COLO668 (cell line): ENCODE data around the gene SYNDIG1.

Experiments
- DNase-seq: peaks from one replicate; lab custom pipeline; 2025; ENCODE audit not compliant: unreplicated experiment; lab: John Stamatoyannopoulos, UW

The SYNDIG1 gene

DNA sequence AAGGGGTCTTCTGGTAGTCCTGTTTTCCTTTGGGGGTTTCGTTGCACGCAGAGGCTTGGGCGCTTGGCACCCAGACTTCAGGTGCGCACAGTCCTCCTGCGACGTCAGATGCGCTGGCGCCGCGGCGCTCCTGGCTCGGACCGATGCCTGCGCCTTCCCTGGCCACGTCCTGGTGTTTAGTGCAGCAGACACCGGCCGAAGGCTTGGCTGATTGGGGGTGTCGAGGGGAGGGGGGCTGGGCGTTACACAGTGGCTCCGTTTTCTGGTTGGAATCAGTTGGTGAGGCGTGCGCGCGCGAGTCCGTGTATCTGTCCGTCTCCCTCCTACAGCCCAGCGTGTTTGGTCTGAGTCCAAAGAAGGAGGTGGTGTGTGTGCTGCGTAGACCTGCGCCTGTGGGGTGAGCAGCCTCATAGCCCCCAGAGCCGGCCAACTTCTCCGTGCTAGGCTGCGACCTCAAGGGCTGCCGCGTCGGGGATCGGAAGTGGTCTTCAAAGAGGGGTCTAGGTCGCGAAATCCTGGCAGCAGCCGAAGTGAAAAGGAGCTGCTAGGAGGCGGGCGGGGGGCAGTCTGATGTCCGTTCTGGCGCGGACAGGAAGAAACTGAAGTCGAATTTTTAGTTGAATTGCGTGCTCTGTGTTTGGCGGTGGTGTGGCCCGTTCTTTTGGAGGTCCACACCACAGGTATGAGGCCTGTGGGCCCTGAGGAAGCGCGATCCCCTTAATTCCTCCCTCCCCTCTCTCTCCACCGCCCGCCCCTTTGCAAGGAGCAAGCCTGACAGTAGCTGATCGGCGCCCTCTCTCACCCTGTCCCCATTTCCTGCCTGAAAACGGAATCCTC is 1.5 kb downstream of the SYNDIG1 start:
- no peak for DNase-seq

DNA sequence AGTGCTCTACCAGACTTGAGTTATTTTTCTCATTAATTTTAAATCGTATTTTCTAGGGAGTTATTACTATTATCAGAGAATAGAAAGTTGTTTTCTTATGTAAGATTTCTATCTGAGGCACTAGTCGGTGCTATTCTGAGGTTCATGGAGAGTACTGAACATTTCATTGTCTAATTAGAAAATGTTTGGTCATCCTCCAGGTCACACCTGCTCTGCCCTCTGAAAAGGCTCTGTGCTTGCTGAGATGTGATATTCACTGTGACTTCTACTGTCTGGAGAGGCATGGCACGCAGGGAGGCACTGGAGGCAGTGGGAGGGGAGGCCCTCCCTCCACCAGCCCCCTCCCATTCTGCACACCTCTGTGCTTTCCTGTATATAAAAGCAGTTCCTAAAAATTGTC is 3.0 kb downstream of the SYNDIG1 start:
- no peak for DNase-seq

DNA sequence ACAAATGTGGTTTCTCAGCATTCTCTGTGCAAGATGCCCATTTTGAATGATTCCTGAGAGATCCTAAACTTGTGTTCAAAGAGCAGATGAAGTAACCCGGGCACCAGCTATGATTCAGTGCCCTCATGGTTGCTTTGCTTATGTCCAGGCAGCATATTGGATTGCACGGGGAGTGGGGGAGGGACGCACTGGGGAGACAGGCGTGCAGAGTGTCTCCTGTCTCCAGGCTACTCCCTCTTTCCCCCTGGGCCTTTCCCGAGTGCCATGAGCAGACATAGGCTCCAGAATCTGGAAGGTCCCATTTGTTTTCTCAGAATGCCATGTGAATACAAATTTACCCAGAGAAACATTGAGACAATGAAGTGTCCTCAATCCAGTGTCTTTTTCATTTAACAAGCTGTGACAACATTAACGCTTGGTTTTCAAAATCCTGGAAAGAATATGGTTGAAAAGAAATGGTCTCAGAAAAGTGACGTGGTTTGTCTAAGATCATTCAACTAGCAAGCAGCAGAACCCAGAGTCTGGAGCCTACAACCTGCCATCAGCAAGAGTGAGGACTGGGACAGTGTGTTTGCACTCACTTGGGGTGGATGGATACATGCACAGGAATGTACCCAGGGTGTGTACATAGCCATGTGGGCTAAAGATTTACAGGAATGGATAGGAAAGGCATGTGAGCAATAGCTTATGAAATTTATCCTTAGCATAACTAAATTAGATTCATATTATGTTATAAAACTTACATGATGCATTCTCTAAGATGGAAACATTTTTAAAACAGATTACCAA is 4.2 kb downstream of the SYNDIG1 start:
- DNase-seq, result no peak

DNA sequence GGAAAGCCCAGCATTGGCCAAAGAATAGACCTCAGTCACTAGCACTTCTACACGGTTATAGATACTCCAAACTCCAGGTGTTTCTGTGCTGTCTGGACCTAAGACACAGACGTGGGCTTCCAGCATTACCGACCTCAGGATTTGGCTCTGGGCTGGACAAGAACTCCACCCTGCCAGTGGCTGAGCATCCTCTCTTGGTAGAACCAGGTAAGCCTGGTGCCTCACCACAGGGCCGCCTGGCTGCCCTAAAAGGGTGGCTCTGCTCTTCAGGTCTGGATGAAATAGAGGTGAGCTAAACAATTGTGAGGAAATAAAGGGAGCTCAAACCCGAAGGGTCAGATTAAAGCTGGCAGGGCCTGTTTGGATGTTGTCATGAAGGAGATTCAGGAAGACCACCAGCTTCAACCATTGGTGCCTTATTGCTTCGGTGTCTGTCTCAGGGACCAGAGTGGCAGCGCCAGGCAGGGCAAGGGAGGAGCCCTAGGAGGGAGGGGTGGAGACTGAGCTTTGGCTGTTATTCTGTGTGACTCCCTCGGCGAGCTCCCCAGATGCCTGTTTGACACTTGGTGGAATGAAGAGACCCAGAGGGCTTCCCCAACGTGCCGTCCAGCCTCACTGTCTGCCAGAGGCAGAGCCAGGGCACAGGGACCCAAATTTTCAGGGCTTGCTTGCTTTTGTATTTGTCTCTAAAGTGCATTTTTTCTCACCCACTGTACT is 8.6 kb downstream of the SYNDIG1 start:
- no peak for DNase-seq

DNA sequence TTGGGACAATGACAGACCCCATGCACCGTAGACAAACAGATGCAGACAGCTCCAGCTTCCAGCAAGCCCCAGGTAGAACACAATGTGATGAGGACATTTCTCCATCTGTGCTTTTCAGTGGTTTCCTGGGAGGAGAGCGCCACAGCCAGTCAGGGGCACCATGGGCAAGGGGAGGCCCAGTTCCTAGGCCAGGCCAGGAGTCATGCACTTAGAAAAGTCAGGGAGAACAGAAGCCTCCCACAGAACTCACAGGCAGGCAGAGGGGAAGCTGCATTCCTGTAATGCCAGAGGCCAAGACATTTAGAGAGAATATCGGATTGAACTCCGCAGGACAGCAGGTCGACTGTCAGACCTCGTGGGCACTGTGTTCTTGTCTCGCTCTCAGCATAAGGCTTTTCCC is 9.2 kb downstream of the SYNDIG1 start:
- no peak for DNase-seq

DNA sequence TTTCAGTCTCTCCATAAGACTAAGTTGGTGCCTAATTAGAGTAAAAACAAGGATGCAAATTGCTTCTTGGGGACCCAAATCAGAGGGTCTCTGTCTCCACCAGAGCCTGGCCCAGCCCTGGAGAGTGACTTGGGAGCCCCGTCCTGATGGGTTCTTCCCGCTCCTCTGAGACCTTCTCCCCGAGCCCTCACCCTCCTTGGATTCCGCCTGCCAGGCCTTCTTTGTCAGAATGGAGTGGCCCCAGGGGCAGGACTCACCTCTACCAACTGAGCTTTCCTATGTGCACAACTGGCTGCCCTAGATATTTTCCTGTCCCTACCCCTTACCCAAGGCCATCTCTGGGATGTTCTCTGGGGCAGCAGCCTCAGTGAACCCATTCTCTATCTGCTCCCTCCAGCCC is 9.7 kb downstream of the SYNDIG1 start:
- no peak for DNase-seq

DNA sequence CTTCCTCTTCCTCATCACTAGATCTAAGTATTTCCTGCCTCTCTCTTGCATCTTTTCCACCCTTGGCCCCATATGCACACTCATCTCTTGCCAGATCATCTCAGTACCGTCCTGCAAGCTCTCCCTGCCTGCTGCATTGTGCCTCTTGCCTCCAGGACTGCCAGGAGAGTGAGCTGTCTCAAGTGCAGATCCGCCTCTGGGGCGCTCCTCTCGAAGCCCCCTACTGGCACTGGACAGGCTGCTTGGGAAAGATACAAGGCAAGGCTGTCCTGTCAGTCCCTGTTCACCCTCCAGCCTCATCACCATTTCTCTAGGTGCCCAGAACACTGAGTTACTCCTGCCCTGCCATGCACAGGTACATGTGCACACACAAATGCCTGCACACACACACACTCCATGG is 10.2 kb downstream of the SYNDIG1 start:
- no peak for DNase-seq

DNA sequence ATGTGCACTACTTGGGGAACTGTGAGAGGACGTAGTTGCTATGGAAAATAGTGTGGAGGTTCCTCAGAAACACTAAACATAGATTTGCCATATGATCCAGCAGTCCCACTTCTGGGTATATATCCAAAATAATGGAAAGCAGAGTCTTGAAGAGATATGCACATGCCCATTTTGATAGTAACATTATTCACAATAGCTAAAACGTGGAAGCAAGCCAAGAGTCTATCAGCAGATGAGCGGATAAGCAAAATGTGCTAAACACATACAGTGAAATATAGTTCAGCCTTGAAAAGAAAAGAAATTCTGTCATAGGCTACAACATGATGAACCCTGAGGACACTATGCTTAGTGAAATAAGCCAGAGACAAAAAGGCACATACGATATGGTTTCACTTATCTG is 11.1 kb downstream of the SYNDIG1 start:
- no peak for DNase-seq

DNA sequence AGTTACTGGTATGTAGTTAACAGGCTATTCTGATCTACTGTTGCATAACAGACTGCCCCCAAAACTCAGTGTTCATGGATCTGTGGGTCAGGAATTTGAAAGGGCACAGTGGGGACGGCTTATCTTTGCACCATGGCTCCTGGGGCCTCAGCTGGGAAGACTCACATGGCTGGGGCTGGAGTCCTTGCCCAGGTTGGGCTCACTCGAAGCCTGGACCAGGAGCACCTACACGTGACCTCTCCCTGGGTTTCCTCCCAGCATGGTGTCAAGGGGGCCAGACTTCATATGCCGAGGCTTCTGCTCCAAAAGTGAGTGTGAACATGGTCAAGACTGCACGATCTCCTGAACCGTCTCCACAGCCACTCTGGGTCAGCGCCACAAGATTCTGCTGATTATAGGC is 11.7 kb downstream of the SYNDIG1 start:
- DNase-seq, result no peak

DNA sequence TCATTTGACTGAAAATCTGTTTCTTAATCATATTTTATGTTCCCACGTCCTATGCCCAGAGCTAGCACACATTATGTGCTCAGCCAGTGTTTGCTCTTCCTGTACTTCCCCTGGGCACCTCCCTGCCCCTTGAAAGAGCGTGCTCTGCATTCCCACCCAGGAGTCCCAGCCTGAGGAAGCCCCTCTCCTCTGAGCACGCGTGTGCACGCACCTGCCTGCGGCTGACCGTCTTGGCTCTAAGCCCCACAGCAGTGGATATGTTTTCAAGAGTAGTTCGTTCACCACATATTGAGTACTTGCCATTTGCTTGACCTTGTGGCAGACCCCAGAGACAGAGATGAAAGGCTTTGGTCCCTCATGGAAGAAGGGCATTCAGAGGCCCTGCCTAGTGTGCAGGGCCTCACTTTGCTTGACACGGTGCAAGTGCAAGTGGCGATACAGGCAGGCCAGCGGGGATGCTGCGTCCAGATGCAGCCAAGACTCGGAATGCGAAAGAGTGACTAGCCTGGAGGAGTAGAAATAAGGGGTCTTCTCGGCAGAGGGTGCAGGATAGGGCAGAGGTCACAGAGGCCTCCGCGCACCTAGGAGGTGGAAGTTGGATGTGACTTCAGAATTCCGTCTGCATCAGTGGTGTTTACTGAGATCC is 14.1 kb downstream of the SYNDIG1 start:
- no peak for DNase-seq

DNA sequence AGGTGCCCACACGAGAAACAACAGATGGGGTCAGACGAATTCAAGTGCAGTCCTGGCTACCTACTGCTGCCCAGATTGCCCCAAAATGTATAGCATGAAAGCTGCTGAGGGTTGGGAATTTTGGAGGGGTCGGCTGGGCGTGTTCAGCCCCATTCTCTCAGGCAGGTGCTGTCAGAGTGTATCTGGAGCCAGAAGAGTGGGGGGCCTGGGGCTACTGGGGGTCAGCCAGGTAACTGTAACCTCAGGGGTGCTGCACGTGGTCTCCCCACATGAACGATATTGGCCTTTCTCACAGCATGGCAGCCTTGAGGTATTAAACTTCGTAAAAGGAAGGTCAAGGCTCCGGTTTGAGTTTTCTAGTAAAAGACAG is 14.6 kb downstream of the SYNDIG1 start:
- no peak for DNase-seq

DNA sequence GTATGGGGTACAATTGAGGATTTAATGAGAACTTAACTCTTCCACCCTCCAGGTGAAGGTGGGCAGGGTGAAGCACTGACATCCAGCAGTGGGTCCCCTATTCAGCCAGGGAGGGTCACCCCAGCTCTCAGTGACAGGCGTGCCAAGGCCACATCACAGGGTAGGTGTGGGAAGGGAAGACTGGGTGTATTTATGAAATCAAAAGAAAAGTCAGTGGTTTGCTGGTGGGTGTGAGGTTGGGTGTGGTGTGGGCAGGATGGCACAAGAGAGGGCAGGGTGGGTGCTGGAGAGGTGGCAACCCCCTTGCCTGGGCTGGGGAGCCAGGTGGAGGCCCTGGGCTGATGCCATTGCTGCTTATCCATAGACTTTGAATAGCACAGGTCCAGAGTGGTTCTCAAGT is 16.6 kb downstream of the SYNDIG1 start:
- DNase-seq, result no peak

DNA sequence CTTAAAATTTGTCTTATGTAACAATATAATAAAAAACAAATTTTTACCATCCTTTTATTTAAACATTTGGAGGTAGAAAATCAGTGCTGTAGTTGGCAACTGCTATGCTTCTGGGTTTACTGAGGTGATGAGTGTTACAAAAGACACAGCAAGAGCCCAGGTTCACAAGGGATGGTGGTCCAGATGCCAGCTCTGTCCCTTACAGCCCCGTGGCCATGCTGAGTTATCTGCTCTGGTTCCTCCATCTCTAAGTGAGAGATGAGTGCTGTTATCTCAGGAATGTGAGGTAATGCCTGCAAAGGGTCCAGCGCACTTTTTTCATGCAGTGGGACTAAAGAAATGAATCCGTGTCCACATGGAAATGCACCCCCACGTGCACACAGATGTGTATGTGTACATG is 17.8 kb downstream of the SYNDIG1 start:
- DNase-seq, result no peak

DNA sequence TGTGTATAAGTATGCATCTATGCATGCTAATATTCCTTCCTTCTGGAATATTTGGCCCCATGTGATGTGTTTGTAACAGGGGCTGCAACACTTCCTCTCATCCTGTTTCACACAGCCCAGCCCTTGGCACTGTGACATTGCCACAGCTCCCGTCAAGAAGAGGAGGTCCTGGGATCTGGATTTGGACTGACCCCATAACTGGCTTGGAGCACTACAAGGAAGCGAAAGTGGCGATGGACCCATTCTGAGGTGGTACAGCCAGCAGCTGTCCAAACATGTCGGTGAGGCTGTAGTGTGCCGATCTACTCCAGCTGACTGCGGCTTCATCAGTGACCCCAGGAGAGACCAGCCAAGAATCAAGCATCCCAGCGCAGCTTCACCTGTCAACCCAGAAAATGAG is 18.2 kb downstream of the SYNDIG1 start:
- no peak for DNase-seq

DNA sequence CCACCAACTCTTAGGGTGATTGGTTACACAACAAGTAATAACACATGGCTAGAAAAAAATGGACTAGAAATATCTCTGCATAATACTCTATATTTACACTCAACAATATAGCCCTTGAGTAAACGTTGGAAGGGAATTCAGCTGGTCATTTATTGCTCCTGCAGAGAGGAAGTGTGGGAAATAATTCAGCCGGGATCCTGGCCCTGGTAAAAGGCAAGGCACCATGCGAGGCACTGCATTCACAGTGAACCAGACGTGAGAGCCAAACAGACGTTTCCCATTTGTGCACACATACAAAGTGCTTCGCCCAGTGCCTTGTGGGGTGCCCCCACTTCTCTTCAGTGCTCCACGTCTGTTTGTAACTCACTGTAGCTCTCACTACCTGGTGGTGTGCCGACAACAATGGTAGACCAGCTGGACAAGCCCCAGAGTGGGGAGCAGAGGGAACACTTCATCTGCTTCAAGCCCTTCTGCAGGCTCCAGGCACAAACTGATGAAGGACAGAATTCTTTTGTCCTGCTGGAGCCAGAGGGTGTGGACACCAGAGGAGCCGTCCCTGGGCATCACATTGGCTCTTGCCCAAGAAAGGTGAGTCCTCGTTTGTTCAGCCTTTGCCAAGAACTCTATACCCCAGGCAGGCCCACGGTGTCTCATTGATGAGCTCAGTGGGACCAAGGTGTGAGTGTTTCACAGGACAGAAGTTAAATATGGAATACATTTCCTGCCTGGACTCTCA is 18.8 kb downstream of the SYNDIG1 start:
- no peak for DNase-seq

DNA sequence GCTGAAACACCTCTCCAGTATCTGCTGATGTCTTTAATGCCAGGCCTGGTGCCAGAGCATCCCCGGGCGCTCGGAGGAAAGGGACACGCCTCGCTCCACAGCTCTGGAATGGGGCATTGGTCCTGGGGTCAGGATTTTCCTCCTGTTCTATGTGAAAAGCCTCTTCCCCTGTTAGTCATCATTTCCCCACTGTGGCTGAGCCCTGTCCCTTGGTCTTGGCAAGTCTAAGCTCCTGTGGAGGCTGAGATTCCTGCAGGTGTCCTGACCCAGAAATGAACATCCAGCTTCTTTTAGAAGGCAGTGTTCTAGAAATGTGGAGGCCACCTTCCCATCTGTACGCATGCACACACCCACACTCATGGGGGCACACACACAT is 19.4 kb downstream of the SYNDIG1 start:
- DNase-seq, result no peak

DNA sequence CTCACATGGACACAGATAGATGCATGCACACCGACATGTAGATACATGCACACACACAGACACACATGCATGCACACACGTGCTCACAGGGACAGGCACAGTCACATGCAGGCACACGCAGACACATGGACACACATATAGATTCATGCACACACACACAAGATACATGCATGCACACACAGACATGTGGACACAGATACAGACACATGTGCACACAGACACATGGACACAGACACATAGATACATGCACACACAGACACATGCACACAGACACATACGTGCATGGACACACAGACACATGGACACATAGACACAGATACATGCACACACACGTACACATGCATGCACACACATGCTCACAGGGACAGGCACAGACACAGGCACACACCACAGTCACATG is 19.8 kb downstream of the SYNDIG1 start:
- no peak for DNase-seq

DNA sequence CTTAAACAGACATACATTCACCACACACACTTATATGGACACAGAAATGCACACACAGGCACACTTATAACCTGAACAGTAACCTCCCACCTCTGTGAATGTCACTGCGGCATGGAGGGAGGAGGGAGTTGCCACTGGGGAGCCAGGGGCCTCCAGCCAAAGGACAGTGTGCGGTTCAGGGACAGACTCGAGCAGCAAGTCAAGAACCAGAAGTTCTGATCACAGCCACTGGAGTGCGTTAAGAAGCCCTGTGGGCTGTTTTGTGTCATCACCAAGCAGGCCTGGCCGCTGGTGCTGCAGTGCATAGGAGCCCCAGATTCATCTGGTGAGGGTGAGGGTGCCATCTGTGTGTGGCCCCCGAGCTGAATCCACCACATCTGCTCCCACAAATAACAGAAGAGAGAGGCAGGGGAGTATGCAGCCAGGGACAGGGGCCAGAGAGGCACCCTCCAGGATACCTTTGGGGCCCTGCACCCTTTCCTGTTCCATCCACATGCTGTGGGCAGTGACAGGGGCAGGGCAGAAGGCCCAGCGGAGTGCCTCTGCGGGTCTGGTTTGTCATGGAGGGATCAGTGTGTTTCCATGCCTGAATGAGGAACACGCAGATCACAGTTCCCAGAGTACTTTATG is 20.3 kb downstream of the SYNDIG1 start:
- no peak for DNase-seq

DNA sequence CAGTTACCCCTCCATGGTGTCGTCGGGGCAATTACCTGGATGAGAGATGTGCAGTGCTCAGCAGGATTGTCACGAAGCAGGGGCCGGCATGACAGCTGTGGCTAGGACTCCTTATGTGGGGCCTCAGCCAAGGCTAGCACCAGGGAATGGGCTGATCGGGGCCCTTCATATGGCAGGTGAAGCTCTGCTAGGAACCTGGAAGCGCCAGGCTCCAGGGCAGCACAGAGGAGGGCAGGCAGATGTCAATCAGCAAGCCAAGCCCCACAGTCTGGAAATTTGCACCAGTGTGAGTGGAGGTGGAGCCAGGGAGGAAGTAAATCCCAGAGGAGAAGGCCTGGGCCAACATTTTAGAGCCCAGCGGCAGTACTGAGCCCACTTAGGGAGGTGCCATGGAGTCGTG is 21.2 kb downstream of the SYNDIG1 start:
- no peak for DNase-seq

DNA sequence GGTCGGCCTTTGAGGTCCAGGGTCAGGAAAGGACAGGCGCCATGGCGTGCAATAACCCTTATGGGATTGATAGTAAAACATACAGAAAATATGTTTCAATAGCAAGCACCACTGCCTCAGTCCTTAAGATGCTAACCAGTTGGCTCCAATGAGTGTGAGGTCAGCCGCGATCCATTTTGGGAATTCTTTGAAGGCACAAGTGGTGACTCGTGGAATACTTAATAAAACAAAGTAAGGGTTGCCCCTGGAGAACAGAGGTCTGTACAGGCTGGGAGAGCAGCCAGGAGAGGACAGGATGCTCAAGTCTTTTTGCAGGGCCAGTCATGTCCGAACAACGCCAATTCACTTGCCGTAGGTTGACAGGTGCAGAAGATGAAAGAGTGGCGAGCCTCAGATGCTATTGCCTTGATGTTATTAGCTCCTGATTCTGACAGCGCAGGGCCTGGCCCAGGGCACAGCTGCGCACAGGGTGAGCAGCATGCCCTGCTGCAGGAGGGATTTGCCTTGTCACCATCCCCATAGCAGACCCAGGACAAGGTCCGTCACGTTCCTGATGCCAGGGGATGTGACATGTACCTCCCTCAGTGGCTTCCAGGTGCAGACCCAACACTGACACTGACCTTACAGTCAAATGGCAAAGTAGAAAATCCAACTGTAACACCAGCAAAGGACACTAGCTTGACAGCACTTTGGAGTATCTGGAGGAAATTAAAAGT is 21.8 kb downstream of the SYNDIG1 start:
- no peak for DNase-seq
